Karpas-422 (cell line): Measurements from ENCODE around the gene OR2F1. TPM values are rescaled to one million over a fixed set of nuclear protein-coding genes. Genes with fewer than 3 reads are reported as not detected.
"Not testable (repeated sequence)": the region's sequence is repeated elsewhere in the genome, so short reads cannot be mapped to it uniquely, and the experiment has no call there.

Experiments used
- DNase-seq: peaks from one replicate; pipeline ENCODE4 v3.0.0-alpha.2; 2015
- H2AFZ ChIP-seq: fragments of 200-600 bp; sonication (generic); 2 replicates; pipeline ENCODE4 v1.6.1; 2014; ENCODE audit warnings: antibody characterized with exemption, low read length, mixed read lengths
- H3K27ac ChIP-seq: fragments of 200-600 bp; sonication (generic); 2 replicates; pipeline ENCODE4 v1.5.1; 2014; ENCODE audit warnings: mild to moderate bottlenecking, low read length, moderate library complexity
- H3K27me3 ChIP-seq: fragments of 200-600 bp; sonication (generic); 2 replicates; pipeline ENCODE4 v1.6.1; 2014; ENCODE audit warnings: low read length, mixed read lengths
- H3K36me3 ChIP-seq: fragments of 200-600 bp; sonication (generic); 2 replicates; pipeline ENCODE4 v1.6.1; 2014; ENCODE audit warnings: low read length, mixed read lengths; ENCODE audit not compliant: insufficient read depth
- H3K4me1 ChIP-seq: fragments of 200-600 bp; sonication (generic); 2 replicates; pipeline ENCODE4 v1.6.1; 2014; ENCODE audit warnings: mild to moderate bottlenecking, low read length, mixed read lengths
- H3K4me2 ChIP-seq: fragments of 200-600 bp; sonication (generic); 2 replicates; pipeline ENCODE4 v1.6.1; 2014; ENCODE audit warnings: low read length, low read depth, mild to moderate bottlenecking; ENCODE audit not compliant: poor library complexity, severe bottlenecking
- H3K4me3 ChIP-seq: fragments of 200-600 bp; sonication (generic); 2 replicates; pipeline ENCODE4 v1.5.1; 2014; ENCODE audit warnings: mild to moderate bottlenecking, antibody characterized with exemption, low read length, mixed read lengths
- H3K79me2 ChIP-seq: fragments of 200-600 bp; sonication (generic); 2 replicates; pipeline ENCODE4 v1.6.1; 2014; ENCODE audit warnings: mild to moderate bottlenecking, low read length, mixed read lengths
- H3K9ac ChIP-seq: fragments of 200-600 bp; sonication (generic); 2 replicates; pipeline ENCODE4 v1.6.0; 2014; ENCODE audit warnings: low read length
- H3K9me2 ChIP-seq: fragments of 200-600 bp; sonication (generic), shearing (Covaris generic); replicated peaks from 2 replicates; pipeline ENCODE4 v1.6.0; 2014; ENCODE audit warnings: mild to moderate bottlenecking, low read length, moderate library complexity; ENCODE audit not compliant: insufficient read depth
- H3K9me3 ChIP-seq: fragments of 300-700, 200-600 bp; sonication (generic); 2 replicates; pipeline ENCODE4 v1.6.1; 2014; ENCODE audit warnings: low read length, mixed read lengths
- H4K20me1 ChIP-seq: fragments of 200-600 bp; sonication (generic); 2 replicates; pipeline ENCODE4 v1.6.1; 2014; ENCODE audit warnings: mild to moderate bottlenecking, antibody characterized with exemption, low read length, low read depth; ENCODE audit not compliant: insufficient read depth
- total RNA-seq: library from RNA; depleted of rRNA; stranded (reverse); fragments of >200 nt; shearing (Covaris generic); gene quantifications from 2 replicates; pipeline ENCODE4 v1.2.3, GENCODE V29; 2014; ENCODE audit warnings: low replicate concordance; rRNA removed

The OR2F1 gene
- total RNA-seq, 1 experiment from 2014 or later = not detected

GRCh38 chr7:144006029-144006691 lies 51.5 kb downstream of the OR2F1 start:
- no peaks in the 10 kb centered on the region for H4K20me1 ChIP-seq
- H3K27me3 ChIP-seq = no peaks in the 10 kb centered on the region
- no peaks in the 10 kb centered on the region for H3K79me2 ChIP-seq
- H3K4me1 ChIP-seq = no peaks in the 10 kb centered on the region
- DNase-seq = no peak
- H3K4me3 ChIP-seq = no peak overlapping the region
- H3K9ac ChIP-seq = no peak overlapping the region
- H2AFZ ChIP-seq = no peak overlapping the region
- no peaks in the 10 kb centered on the region for H3K9me3 ChIP-seq
- H3K9me2 ChIP-seq = no peaks in the 10 kb centered on the region
- H3K4me2 ChIP-seq = no peak overlapping the region
- H3K27ac ChIP-seq = no peak overlapping the region
- no peaks in the 10 kb centered on the region for H3K36me3 ChIP-seq

GRCh38 chr7:144006692-144007042 lies 52.0 kb downstream of the OR2F1 start:
- H4K20me1 ChIP-seq = no peaks in the 10 kb centered on the region
- H3K36me3 ChIP-seq = no peaks in the 10 kb centered on the region
- no peak overlapping the region for H3K9ac ChIP-seq
- DNase-seq = no peak
- no peaks in the 10 kb centered on the region for H3K9me3 ChIP-seq
- no peak overlapping the region for H3K4me2 ChIP-seq
- H2AFZ ChIP-seq = no peak overlapping the region
- H3K27ac ChIP-seq = no peak overlapping the region
- no peaks in the 10 kb centered on the region for H3K27me3 ChIP-seq
- H3K4me3 ChIP-seq = no peak overlapping the region
- no peaks in the 10 kb centered on the region for H3K79me2 ChIP-seq
- no peaks in the 10 kb centered on the region for H3K4me1 ChIP-seq
- H3K9me2 ChIP-seq = no peaks in the 10 kb centered on the region

- no peaks in the 10 kb centered on the region for H3K9me3 ChIP-seq
- H2AFZ ChIP-seq = no peak overlapping the region
- DNase-seq = no peak
- no peaks in the 10 kb centered on the region for H3K9me2 ChIP-seq
- H3K27ac ChIP-seq = no peak overlapping the region
- no peaks in the 10 kb centered on the region for H3K36me3 ChIP-seq
- no peaks in the 10 kb centered on the region for H3K4me1 ChIP-seq
- no peak overlapping the region for H3K4me3 ChIP-seq
- no peak overlapping the region for H3K9ac ChIP-seq
- H3K27me3 ChIP-seq = no peaks in the 10 kb centered on the region
- H3K4me2 ChIP-seq = no peak overlapping the region
- no peaks in the 10 kb centered on the region for H4K20me1 ChIP-seq
- H3K79me2 ChIP-seq = no peaks in the 10 kb centered on the region
Observed at GRCh38 chr7:144009361-144009760, 54.7 kb downstream of the OR2F1 start.

- not testable (repeated sequence) for H3K27ac ChIP-seq, H3K4me2 ChIP-seq, H3K9me2 ChIP-seq, H4K20me1 ChIP-seq, H2AFZ ChIP-seq, H3K9ac ChIP-seq, H3K4me1 ChIP-seq, DNase-seq, H3K27me3 ChIP-seq, H3K36me3 ChIP-seq, H3K79me2 ChIP-seq, H3K4me3 ChIP-seq, H3K9me3 ChIP-seq
Observed at GRCh38 chr7:144010061-144010460, 55.4 kb downstream of the OR2F1 start.

GRCh38 chr7:144010821-144011220 lies 56.2 kb downstream of the OR2F1 start:
- H3K4me1 ChIP-seq, H3K27me3 ChIP-seq, H3K4me2 ChIP-seq, H3K9ac ChIP-seq, H3K27ac ChIP-seq, H3K79me2 ChIP-seq, H4K20me1 ChIP-seq, H2AFZ ChIP-seq, DNase-seq, H3K36me3 ChIP-seq, H3K9me2 ChIP-seq, H3K4me3 ChIP-seq, H3K9me3 ChIP-seq: not testable (repeated sequence)

GRCh38 chr7:144011458-144012230 lies 57.0 kb downstream of the OR2F1 start:
- no peak overlapping the region for H3K9ac ChIP-seq
- no peaks in the 10 kb centered on the region for H3K36me3 ChIP-seq
- H3K27ac ChIP-seq = no peak overlapping the region
- H3K4me3 ChIP-seq = no peak overlapping the region
- no peaks in the 10 kb centered on the region for H3K9me2 ChIP-seq
- H3K4me1 ChIP-seq = no peaks in the 10 kb centered on the region
- H2AFZ ChIP-seq = no peak overlapping the region
- no peaks in the 10 kb centered on the region for H4K20me1 ChIP-seq
- peak; percentile 48 for DNase-seq
- H3K4me2 ChIP-seq = no peak overlapping the region
- H3K9me3 ChIP-seq = no peaks in the 10 kb centered on the region
- no peaks in the 10 kb centered on the region for H3K79me2 ChIP-seq
- no peaks in the 10 kb centered on the region for H3K27me3 ChIP-seq

Other genes starting within 250 kb of the OR2F1 start
- not detected in 2 replicates for gene CTAGE6, start 197.1 kb upstream of the OR2F1 start, total RNA-seq
- gene TCAF1, start 52.7 kb upstream of the OR2F1 start, total RNA-seq = 0.11 and 1.0 TPM in 2 replicates
- gene OR2F2, start 19.6 kb upstream of the OR2F1 start, total RNA-seq = not detected in 2 replicates
- not detected in 2 replicates for gene OR6B1, start 45.5 kb downstream of the OR2F1 start, total RNA-seq
- gene OR2A5, start 94.1 kb downstream of the OR2F1 start, total RNA-seq = not detected in 2 replicates
- not detected in 2 replicates for gene OR2A25, start 115.0 kb downstream of the OR2F1 start, total RNA-seq
- not detected in 2 replicates for gene OR2A12, start 131.4 kb downstream of the OR2F1 start, total RNA-seq
- not detected in 2 replicates for gene OR2A2, start 154.7 kb downstream of the OR2F1 start, total RNA-seq
- not detected in 2 replicates for gene OR2A14, start 168.3 kb downstream of the OR2F1 start, total RNA-seq
- not detected in 2 replicates for gene CTAGE4, start 228.6 kb downstream of the OR2F1 start, total RNA-seq
- 0.30 and 0.36 TPM in 2 replicates for gene ARHGEF35, start 241.0 kb downstream of the OR2F1 start, total RNA-seq